ENCODE measurements around the gene BBS5. TPM values are rescaled to one million over a fixed set of nuclear protein-coding genes. Genes with fewer than 3 reads are reported as not detected.

The BBS5 gene
- total RNA-seq, 8 experiments from 2014 or later, result 4.4 to 15.5 (median 6.4) TPM

DNA sequence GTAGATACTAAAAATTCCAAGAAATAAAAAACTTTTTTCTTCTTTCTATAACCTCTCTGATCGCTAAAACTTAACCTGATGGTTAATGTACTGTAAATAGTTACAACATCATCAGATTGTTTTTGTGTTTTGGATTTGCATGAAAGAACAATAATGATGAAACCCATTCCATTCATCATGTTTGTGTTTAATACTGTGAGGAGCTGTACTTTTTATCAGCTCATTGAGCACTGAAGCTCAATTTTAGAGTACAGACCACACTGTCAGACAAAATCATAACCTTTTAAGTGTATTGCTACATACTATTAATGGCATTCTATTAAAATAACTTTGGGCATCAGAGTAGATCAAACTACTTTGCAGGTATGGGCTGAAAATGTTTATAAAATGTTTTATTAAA lies 14.8 kb upstream of the BBS5 start:
- in situ Hi-C loops (cut with MboI; ENCODE audit: low pct_unique_long_range_greater_than_20kb in 2 of 9, low sequenced_read_pairs in 9 of 9, unreplicated experiment in 9 of 9), result loop anchor here in 1 of 9 experiments (25.0 kb wide), 1 partner anchor 1348 kb away; the partner anchor contains the start of gene GAD1
- H3K4me1 ChIP-seq (replicated peaks in 1 of 2), result no peaks in the 10 kb centered on the region
- WGBS, 10 experiments, result 91 to 100% (median 100%) methylated on average over 1 of the region's 1 CpG; no CpG with 5 or more reads in 1 of the 10 experiments

DNA sequence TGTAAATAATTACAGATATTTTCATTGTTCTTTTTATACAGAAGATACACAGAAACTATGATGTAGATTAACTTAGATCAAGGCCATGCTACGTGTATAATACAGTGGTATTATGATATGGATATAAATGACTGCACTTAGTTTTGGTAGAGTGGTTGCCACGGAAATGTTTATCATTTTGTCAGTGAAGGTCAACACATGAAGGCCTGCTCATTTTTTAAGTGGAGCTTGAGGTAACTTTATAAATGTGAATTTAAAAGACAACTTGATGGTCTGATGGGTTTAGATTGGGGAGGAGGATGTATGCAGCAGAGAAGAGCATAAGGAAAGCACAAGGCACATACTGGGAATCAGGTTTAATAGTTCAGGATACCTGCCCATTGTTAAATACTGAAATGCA lies 14.4 kb upstream of the BBS5 start:
- in situ Hi-C loops (cut with MboI; ENCODE audit: low pct_unique_long_range_greater_than_20kb in 2 of 9, low sequenced_read_pairs in 9 of 9, unreplicated experiment in 9 of 9), result loop anchor here in 1 of 9 experiments (25.0 kb wide), 1 partner anchor 1347 kb away; the partner anchor contains the start of gene GAD1
- Histone ChIP-seq H3K4me3 (no peak overlapping the region), H3K27ac (no peak overlapping the region), H3K4me1 (replicated peaks in 1 of 2) (no peaks in the 10 kb centered on the region)
- no peak for ATAC-seq (replicated peaks in 6 of 8)
- 0 to 100% (median 89%) methylated on average over 1 to 2 of the region's 2 CpGs; no CpG with 5 or more reads in 1 of the 10 experiments for WGBS, 10 experiments

More for the DNA sequence above, 14.8 kb upstream of the BBS5 start:
- no peak for ATAC-seq (replicated peaks in 6 of 8)
- no peak overlapping the region for H3K4me3 ChIP-seq
- no peak overlapping the region for H3K27ac ChIP-seq

DNA sequence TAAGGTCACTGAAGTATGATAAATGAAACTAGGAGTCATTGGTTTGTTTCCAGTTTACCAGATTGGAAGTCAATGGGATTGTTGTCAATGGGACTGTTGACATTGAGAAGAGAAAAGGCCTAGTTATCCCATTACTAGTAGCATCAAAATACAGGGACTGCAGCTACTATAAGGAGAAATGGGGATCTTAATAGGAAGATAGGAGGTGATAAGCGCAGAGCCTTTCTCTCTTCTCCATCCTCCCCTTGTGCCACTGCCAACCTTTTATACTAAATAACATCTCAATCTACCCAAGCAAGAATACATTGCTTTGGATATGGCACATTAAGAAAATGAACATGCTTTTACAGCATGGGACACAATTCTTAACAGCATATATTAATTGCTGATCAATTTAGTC lies 10.5 kb upstream of the BBS5 start:
- Histone ChIP-seq H3K27ac (no peak overlapping the region), H3K4me1 (replicated peaks in 1 of 2) (no peaks in the 10 kb centered on the region), H3K4me3 (no peak overlapping the region)
- 80 to 100% (median 100%) methylated on average over 1 of the region's 1 CpG; no CpG with 5 or more reads in 3 of the 10 experiments for WGBS, 10 experiments
- ATAC-seq (replicated peaks in 6 of 8), result no peak
- in situ Hi-C loops (cut with MboI; ENCODE audit: low pct_unique_long_range_greater_than_20kb in 2 of 9, low sequenced_read_pairs in 9 of 9, unreplicated experiment in 9 of 9), result loop anchor here in 1 of 9 experiments (25.0 kb wide), 1 partner anchor 1343 kb away; the partner anchor contains the start of gene GAD1

GRCh38 chr2:169469952-169470572 lies 9.2 kb upstream of the BBS5 start:
- no peaks in the 10 kb centered on the region for H3K4me1 ChIP-seq (replicated peaks in 1 of 2)
- no peak overlapping the region for H3K27ac ChIP-seq
- 50 to 100% (median 70%) methylated on average over 2 to 3 of the region's 3 CpGs; no CpG with 5 or more reads in 3 of the 10 experiments for WGBS, 10 experiments
- in situ Hi-C loops (cut with MboI; ENCODE audit: low pct_unique_long_range_greater_than_20kb in 2 of 9, low sequenced_read_pairs in 9 of 9, unreplicated experiment in 9 of 9), result loop anchor here in 1 of 9 experiments (25.0 kb wide), 1 partner anchor 1342 kb away; the partner anchor contains the start of gene GAD1
- ATAC-seq (replicated peaks in 6 of 8), result no peak
- no peak overlapping the region for H3K4me3 ChIP-seq

DNA sequence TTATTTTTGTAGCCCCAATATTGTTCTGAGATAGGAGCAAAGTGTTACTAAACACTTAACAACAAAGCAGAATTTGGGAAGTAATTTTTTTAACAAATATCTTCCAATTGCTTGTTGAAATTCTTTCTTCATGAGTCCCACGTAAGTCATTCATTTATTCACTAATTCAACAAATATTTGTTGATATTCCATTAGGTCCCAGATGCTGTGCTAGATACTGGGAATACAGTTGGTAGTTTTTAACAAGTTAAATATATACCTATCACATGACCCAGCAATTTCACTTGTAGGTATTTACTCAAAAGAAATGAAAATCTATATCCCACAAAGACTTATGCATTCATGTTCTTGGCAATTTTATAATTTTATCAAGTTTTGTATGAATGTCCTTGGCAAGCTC lies 7.0 kb upstream of the BBS5 start:
- ATAC-seq (replicated peaks in 6 of 8), result no peak
- Histone ChIP-seq H3K27ac (no peak overlapping the region), H3K4me1 (replicated peaks in 1 of 2) (no peaks in the 10 kb centered on the region), H3K4me3 (no peak overlapping the region)
- in situ Hi-C loops (cut with MboI; ENCODE audit: low pct_unique_long_range_greater_than_20kb in 2 of 9, low sequenced_read_pairs in 9 of 9, unreplicated experiment in 9 of 9), result loop anchor here in 1 of 9 experiments (25.0 kb wide), 1 partner anchor 1340 kb away; the partner anchor contains the start of gene GAD1
- 25 to 100% (median 86%) methylated on average over 1 of the region's 1 CpG; no CpG with 5 or more reads in 2 of the 10 experiments for WGBS, 10 experiments

DNA sequence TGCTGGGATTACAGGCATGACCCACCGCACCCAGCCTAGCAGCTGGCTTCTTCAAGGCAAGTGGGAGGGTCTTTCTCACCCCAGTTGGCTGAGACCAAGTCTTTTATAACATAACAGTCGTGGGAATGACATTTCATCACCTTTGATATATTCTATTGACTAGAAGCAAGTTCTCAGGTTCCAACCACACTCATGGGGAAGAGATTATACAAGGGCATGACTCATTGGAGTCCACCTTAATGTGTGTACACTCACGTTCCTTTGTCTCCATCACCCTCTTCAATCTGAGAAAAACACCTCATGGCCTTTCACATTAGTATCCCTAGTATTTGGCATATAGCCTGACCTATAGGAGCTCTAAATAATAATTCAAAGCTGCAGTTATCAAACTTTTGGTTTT lies 2.8 kb upstream of the BBS5 start:
- 27 to 90% (median 78%) methylated on average over 1 to 3 of the region's 3 CpGs; no CpG with 5 or more reads in 2 of the 10 experiments for WGBS, 10 experiments
- ATAC-seq (replicated peaks in 6 of 8), result no peak
- H3K4me1 ChIP-seq (replicated peaks in 1 of 2), result peaks cover 4 to 6% of the 10 kb centered on the region in 2 donors
- no peak overlapping the region for H3K27ac ChIP-seq
- H3K4me3 ChIP-seq, result no peak overlapping the region
- in situ Hi-C loops (cut with MboI; ENCODE audit: low pct_unique_long_range_greater_than_20kb in 2 of 9, low sequenced_read_pairs in 9 of 9, unreplicated experiment in 9 of 9), result no loop called here

- Histone ChIP-seq H3K4me3 (no peak overlapping the region), H3K4me1 (replicated peaks in 1 of 2) (peaks cover 4 to 6% of the 10 kb centered on the region in 2 donors), H3K27ac (no peak overlapping the region)
- WGBS, 10 experiments, result 0 to 100% (median 79%) methylated on average over 1 to 3 of the region's 3 CpGs; no CpG with 5 or more reads in 1 of the 10 experiments
- in situ Hi-C loops (cut with MboI; ENCODE audit: low pct_unique_long_range_greater_than_20kb in 2 of 9, low sequenced_read_pairs in 9 of 9, unreplicated experiment in 9 of 9), result no loop called here
- no peak for ATAC-seq (replicated peaks in 6 of 8)
Observed at GRCh38 chr2:169478339-169478738, 955 bp upstream of the BBS5 start.

DNA sequence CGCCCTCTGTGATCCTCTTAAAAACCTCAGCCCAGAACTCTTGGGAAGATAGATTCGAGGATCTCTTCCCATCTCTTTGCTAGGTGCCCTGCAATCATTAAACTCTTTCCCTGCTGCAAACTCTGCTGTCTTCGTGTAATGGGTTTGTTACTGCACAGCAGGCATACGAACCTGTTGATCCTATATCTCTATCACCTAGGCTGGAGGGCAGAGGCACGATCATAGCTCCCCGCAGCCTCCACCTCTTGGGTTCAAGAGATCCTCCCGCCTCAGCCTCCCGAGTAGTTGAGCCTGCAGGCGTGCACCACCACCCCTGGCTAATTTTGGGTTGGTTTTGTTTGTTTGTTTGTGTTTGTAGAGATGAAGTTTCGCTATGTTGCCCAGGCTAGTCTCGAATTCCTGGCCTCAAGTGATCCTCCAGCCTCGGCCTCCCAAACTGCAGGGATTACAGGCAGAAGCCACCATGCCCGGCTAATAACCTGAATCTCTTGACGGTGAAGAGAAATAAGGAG lies 493 bp upstream of the BBS5 start:
- ATAC-seq (replicated peaks in 6 of 8), result no peak
- H3K27ac ChIP-seq, result peak overlapping the region; percentile 8 to 66
- in situ Hi-C loops (cut with MboI; ENCODE audit: low pct_unique_long_range_greater_than_20kb in 2 of 9, low sequenced_read_pairs in 9 of 9, unreplicated experiment in 9 of 9), result no loop called here
- peaks cover 4 to 6% of the 10 kb centered on the region in 2 donors for H3K4me1 ChIP-seq (replicated peaks in 1 of 2)
- peak overlapping the region; percentile 50 to 76 (median 59) for H3K4me3 ChIP-seq
- 20 to 100% (median 70%) methylated on average over 1 to 10 of the region's 14 CpGs; no CpG with 5 or more reads in 1 of the 10 experiments for WGBS, 10 experiments

GRCh38 chr2:169480079-169480465 lies 778 bp downstream of the BBS5 start:
- 6 to 72% (median 46%) methylated on average over 2 to 9 of the region's 9 CpGs for WGBS, 10 experiments
- peak overlapping the region; percentile 50 to 76 (median 59) for H3K4me3 ChIP-seq
- in situ Hi-C loops (cut with MboI; ENCODE audit: low pct_unique_long_range_greater_than_20kb in 2 of 9, low sequenced_read_pairs in 9 of 9, unreplicated experiment in 9 of 9), result no loop called here
- no peak overlapping the region for H3K27ac ChIP-seq
- ATAC-seq (replicated peaks in 6 of 8), result no peak
- peaks cover 4 to 6% of the 10 kb centered on the region in 2 donors for H3K4me1 ChIP-seq (replicated peaks in 1 of 2)

- H3K4me3 ChIP-seq, result no peak overlapping the region
- 88 to 100% (median 100%) methylated on average over 1 of the region's 1 CpG; no CpG with 5 or more reads in 7 of the 10 experiments for WGBS, 10 experiments
- no peak overlapping the region for H3K27ac ChIP-seq
- in situ Hi-C loops (cut with MboI; ENCODE audit: low pct_unique_long_range_greater_than_20kb in 2 of 9, low sequenced_read_pairs in 9 of 9, unreplicated experiment in 9 of 9), result no loop called here
- ATAC-seq (replicated peaks in 6 of 8), result no peak
- no peaks in the 10 kb centered on the region for H3K4me1 ChIP-seq (replicated peaks in 1 of 2)
Observed at GRCh38 chr2:169485650-169486138, 6.4 kb downstream of the BBS5 start.

DNA sequence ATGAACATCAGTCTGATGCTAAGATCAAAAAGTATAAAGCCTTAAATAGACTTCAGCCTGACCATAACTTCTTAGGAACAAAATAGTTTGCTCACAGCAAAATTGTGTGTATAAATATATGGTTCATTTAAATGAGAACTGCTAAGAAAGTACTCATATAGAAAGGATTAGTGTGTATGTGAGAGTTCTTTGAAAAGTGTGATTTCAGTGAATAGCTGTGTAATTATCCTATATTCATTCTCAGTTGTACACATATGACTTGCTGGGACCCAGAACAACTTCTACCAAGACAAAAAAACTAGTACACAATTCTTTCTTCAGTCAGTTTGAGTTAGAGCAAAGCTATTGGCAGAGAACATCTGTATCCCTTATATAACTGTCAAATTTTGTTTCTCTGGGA lies 7.2 kb downstream of the BBS5 start:
- Histone ChIP-seq H3K4me1 (replicated peaks in 1 of 2) (no peaks in the 10 kb centered on the region), H3K27ac (no peak overlapping the region), H3K4me3 (no peak overlapping the region)
- no peak for ATAC-seq (replicated peaks in 6 of 8)
- in situ Hi-C loops (cut with MboI; ENCODE audit: low pct_unique_long_range_greater_than_20kb in 2 of 9, low sequenced_read_pairs in 9 of 9, unreplicated experiment in 9 of 9), result no loop called here

- Histone ChIP-seq H3K4me1 (replicated peaks in 1 of 2) (no peaks in the 10 kb centered on the region), H3K4me3 (no peak overlapping the region), H3K27ac (no peak overlapping the region)
- no peak for ATAC-seq (replicated peaks in 6 of 8)
- in situ Hi-C loops (cut with MboI; ENCODE audit: low pct_unique_long_range_greater_than_20kb in 2 of 9, low sequenced_read_pairs in 9 of 9, unreplicated experiment in 9 of 9), result no loop called here
Observed at GRCh38 chr2:169490834-169491233, 11.5 kb downstream of the BBS5 start.

DNA sequence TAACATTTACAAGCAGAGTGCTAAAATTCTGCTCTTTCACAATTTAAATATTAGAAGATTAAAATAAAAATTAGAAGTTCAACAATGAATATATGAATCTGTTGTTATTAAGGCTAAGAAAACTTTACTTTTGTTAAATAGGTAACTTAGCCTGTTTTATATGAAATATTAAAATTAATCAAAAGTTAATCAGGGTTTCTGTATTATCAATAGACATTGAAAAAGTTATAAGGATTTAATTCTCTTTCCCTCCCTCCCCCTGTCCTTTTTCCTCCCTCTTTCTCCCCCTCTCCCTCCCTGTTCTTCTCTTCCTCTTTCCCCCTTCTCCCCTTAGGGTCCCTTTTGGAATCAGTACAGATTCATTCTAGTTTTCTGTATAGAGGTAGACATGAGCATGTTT lies 12.1 kb downstream of the BBS5 start:
- no peak overlapping the region for H3K4me3 ChIP-seq
- no peak overlapping the region for H3K27ac ChIP-seq
- ATAC-seq (replicated peaks in 6 of 8), result no peak
- no peaks in the 10 kb centered on the region for H3K4me1 ChIP-seq (replicated peaks in 1 of 2)
- in situ Hi-C loops (cut with MboI; ENCODE audit: low pct_unique_long_range_greater_than_20kb in 2 of 9, low sequenced_read_pairs in 9 of 9, unreplicated experiment in 9 of 9), result no loop called here
